Subcutaneous adipose tissue (tissue), 4 donors: ENCODE results near the gene HPCAL4. TPM values are rescaled to one million over a fixed set of nuclear protein-coding genes. Genes with fewer than 3 reads are reported as not detected.

Source experiments
- small RNA-seq: library from RNA; depleted of rRNA; stranded (forward); fragments of <200 nt; gene quantifications from one replicate; pipeline ENCODE3, GENCODE V24; 2016
- total RNA-seq, 4 donors: library from RNA; depleted of rRNA; stranded (reverse); fragments of >200 nt; gene quantifications; one replicate each; pipeline ENCODE4 v1.1.0, GENCODE V29; 2016
- TF ChIP-seq, protein P1 (sequence below): fragments of 450-650 bp; IDR thresholded peaks from one replicate; pipeline ENCODE4 v1.5.1; 2016; ENCODE audit warnings: low read depth, mild to moderate bottlenecking, control low read depth, antibody characterized with exemption, moderate library complexity

HPCAL4 gene
- total RNA-seq, 4 donors from 2014 or later, result not detected

DNA sequence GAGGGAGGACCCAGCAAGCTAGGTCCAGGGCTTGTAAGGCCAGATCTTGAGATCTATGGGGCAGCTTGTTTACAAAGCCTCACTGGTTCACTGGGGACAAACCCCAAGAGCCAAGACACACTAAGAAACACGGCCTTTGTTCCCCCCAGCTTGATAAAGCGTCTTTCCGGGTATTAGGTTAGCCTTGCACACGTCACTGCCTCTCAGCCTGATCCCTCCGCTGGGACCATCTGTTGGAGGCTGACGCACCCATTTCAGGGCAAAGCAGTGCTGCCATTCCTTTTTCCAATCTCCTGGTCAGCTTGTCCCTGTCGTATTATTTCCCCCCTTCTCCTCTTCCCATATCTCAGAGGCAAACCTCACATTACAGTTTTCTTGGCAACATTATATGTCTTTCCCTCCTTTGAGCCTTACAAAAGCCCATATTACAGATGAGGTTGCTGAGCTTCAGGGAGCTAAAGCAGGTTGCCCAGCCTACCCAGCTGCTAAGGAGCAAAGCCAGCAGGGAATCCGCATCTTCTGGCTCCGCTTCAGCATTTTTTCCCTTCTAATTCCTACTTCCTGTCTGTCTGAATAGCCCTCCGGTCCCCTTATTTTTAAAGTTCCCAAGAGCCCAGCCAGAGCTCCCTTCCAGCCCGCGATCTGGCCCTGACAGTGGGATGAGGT is 55.9 kb downstream of the HPCAL4 start:
- TF ChIP-seq, protein P1, sequence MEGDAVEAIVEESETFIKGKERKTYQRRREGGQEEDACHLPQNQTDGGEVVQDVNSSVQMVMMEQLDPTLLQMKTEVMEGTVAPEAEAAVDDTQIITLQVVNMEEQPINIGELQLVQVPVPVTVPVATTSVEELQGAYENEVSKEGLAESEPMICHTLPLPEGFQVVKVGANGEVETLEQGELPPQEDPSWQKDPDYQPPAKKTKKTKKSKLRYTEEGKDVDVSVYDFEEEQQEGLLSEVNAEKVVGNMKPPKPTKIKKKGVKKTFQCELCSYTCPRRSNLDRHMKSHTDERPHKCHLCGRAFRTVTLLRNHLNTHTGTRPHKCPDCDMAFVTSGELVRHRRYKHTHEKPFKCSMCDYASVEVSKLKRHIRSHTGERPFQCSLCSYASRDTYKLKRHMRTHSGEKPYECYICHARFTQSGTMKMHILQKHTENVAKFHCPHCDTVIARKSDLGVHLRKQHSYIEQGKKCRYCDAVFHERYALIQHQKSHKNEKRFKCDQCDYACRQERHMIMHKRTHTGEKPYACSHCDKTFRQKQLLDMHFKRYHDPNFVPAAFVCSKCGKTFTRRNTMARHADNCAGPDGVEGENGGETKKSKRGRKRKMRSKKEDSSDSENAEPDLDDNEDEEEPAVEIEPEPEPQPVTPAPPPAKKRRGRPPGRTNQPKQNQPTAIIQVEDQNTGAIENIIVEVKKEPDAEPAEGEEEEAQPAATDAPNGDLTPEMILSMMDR, result no peak

DNA sequence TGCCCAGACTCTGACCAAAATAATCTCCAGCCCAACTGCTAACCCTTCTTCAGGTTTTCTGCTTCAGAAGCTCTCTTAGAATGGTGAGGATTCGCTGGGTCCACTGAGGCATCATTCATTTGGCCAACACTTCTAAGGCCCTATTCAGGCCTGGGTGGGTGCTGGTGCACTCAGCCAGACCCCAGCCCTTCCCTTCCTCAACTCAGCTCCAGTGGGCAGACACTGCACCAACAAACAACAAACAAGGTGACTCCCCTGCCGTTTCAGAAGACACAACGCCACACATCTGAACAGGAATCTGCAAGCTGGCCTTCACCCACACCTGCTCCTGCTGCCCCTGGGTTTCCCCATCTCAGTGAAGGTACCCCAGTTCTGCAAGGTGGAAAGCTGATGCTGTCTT is 57.8 kb downstream of the HPCAL4 start:
- TF ChIP-seq, protein P1, result no peak

DNA sequence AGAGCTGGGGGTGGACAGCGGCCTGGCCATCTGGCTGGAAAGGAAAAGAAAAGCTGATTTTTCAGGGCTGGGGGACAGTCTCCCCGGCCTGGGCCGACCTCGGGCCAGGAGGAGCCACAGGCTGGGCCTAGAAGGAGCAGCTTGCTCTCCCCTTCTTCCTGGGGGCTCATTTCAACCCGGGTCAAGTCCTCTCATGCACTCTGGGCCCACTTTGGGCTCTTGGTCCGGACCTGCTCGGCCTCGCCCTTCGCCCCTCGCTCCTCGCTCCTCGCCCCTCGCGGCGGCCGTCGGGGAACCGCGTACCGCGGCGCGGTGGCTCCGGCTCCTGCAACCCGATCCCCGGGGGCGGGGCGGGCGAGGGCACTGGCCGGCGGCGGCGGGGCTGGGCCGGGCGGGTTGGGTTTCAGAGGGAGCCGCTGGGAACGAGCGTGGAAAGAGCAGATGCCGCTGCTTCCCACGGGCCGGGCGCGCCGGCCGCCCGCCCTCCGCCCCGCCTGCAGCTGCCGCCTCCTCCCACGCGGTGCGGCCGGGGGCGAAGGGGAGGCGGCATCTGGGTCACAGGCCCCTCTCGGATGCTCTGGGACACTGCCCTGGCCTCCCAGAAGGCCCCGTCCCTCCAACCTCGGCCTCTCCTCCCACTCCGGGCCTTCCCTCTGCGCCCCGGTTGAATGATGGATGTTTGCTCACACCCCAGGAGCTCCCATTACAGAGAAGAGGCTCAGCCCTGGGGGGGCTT is 58.4 kb downstream of the HPCAL4 start:
- TF ChIP-seq, protein P1, result no peak

DNA sequence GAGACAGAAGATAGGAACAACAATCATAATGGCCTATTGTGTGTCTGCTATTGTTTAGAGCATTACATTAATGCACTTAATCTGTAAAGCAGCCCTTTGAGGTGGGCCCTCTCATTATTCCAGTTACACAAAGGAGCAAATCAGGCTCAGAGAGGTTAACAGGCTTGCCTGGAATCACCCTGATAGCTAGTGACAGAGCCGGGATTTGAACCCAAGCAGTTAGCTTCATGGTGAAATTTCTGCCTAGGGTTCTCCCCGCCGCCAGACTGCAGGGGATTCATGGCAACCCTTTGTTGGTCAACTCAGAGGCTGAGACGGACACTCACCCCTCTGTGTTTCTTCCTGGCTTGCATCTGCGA is 58.9 kb downstream of the HPCAL4 start:
- TF ChIP-seq, protein P1, result no peak

DNA sequence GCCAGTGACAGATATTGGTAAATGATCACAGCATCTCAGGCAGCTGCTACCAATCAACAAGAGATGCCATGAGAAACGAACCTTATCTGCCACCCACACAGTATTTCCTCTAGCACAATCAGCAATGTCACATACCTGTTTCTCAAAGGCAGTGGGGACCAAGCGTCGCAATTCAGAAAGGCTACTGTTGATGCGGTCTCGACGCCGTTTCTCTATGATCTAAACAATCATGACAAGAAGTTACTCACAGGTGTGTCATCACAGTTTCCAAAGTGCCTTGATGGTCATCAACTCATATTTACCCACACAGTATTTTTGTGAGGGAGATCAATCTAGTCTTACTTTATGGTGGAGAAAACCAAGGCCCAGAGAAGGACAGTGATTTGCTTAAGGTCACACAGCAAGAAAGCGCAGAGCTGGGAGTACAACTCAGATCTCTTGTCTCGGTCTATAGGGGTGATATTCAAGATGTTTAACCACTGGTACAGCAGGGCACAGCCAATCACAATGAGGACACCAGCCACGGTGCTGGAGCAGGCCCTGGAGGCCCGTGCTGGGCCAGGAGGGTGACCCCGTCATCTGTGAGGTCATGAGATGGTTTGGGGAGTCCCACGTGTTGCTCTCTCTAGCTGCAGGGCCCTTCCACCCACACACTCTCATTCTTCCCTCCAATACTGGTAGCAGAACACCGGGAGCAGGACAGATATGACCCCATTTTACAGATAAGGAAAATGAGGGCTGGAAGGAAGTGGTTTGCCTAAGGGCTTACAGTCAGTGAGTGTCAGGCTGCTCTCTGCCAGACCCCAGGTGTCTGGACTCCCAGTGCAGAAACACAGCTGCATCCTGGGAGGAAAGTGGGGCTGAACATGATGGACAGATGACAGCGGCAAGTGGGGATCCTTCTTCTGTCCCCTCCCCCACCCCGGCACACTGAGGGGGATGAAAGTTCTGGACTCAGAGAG is 59.6 kb downstream of the HPCAL4 start:
- TF ChIP-seq, protein P1, result no peak

DNA sequence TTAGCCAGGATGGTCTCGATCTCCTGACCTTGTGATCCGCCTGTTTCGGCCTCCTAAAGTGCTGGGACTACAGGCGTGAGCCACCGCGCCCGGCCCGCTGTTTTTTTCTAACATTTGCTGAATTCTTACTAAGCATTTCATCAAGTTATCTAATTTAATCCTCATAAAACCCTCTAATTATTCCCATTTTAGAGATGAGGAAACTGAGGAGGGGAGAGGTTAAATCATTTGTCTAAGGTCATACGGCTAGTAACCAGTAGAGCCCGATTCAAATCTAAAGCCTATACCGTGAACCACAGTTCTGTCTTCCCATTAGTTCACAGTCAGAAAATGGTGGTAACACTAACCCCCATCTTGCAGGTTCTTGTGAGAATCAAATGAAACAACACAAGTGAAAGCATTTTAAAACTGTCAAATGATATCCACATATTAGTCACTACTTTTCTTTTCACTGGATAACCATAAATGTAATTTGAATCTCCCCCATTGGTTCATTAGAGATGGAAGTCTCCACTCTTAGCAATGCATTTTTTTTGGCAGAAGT is 62.4 kb downstream of the HPCAL4 start:
- TF ChIP-seq, protein P1, result no peak

Small RNA genes lying within 50 kb of the gene (small RNA-seq; reads per million reads assigned to genes)
- not detected for gene RNU7-121P

Other genes starting within 250 kb of the HPCAL4 start
- gene BMP8A, start 199.8 kb downstream of the HPCAL4 start, total RNA-seq, result not detected
- 100 to 1,000 TPM; 157 to 406 (median 204) TPM for gene PABPC4, start 114.6 kb downstream of the HPCAL4 start, total RNA-seq
- gene HEYL, start 51.8 kb downstream of the HPCAL4 start, total RNA-seq, result 1 to 10 TPM; 1.2 to 7.7 (median 4.6) TPM
- not detected for gene NT5C1A, start 19.3 kb downstream of the HPCAL4 start, total RNA-seq
- gene PPIE, start 47.4 kb upstream of the HPCAL4 start, total RNA-seq, result 10 to 100 TPM; 26.6 to 35.6 (median 29.8) TPM
- gene OXCT2, start 79.9 kb upstream of the HPCAL4 start, total RNA-seq, result 1 to 10 TPM in 1 of 4 donors, under 1 TPM in 1, not detected in 2; 0.94 to 1.1 TPM
- under 1 TPM in 2 of 4 donors, not detected in 2; 0.34 to 0.44 TPM for gene BMP8B, start 97.4 kb upstream of the HPCAL4 start, total RNA-seq
- gene TRIT1, start 192.1 kb upstream of the HPCAL4 start, total RNA-seq, result 10 to 100 TPM in 3 of 4 donors, 1 to 10 TPM in 1; 8.8 to 23.7 (median 16.9) TPM
- under 1 TPM in 3 of 4 donors, not detected in 1; 0.22 to 0.57 (median 0.34) TPM for gene MYCL, start 210.5 kb upstream of the HPCAL4 start, total RNA-seq